Liver (tissue), 9 donors: ENCODE results near the gene PATZ1. TPM values are rescaled to one million over a fixed set of nuclear protein-coding genes. Genes with fewer than 3 reads are reported as not detected.

Experiments
- DNase-seq: peaks from one replicate; pipeline ENCODE4 v3.0.0-alpha.2; 2017; ENCODE audit warnings: low spot score
- H3K27ac ChIP-seq, 2 donors: one replicate each; pipeline ENCODE4 v1.7.0; 2013; ENCODE audit warnings: inconsistent platforms in 2 of 2, low read length in 2 of 2, control low read depth in 1 of 2, low read depth in 1 of 2, mild to moderate bottlenecking in 1 of 2
- H3K27me3 ChIP-seq, 4 donors: one replicate each; pipeline versions ENCODE4 v1.6.1 to v1.7.0; 2013; ENCODE audit warnings: low read length in 3 of 4, inconsistent platforms in 1 of 4, mild to moderate bottlenecking in 1 of 4, moderate library complexity in 1 of 4; ENCODE audit not compliant: control insufficient read depth in 4 of 4, insufficient read depth in 4 of 4
- H3K36me3 ChIP-seq, 4 donors: one replicate each; pipeline versions ENCODE4 v1.6.1 to v1.7.0; 2013; ENCODE audit warnings: low read length in 3 of 4, mild to moderate bottlenecking in 3 of 4, low read depth in 1 of 4, moderate library complexity in 1 of 4; ENCODE audit not compliant: control insufficient read depth in 4 of 4, insufficient read depth in 3 of 4
- H3K4me1 ChIP-seq, 4 donors: one replicate each; pipeline versions ENCODE4 v1.6.1 to v1.7.0; 2013; ENCODE audit warnings: low read length in 3 of 4, mild to moderate bottlenecking in 3 of 4, moderate library complexity in 1 of 4; ENCODE audit not compliant: control insufficient read depth in 4 of 4, insufficient read depth in 4 of 4
- H3K4me3 ChIP-seq, 3 donors: one replicate each; pipeline versions ENCODE4 v1.6.1 to v1.7.0; 2013; ENCODE audit warnings: low read length in 3 of 3, control low read depth in 1 of 3, low read depth in 1 of 3, mild to moderate bottlenecking in 1 of 3
- H3K9ac ChIP-seq, 2 donors: one replicate each; pipeline ENCODE4 v1.7.0; 2013; ENCODE audit warnings: low read length in 2 of 2, mild to moderate bottlenecking in 2 of 2, moderate library complexity in 2 of 2, control low read depth in 1 of 2, low read depth in 1 of 2
- H3K9me3 ChIP-seq, 4 donors: one replicate each; pipeline versions ENCODE4 v1.6.1 to v1.7.0; 2013; ENCODE audit warnings: low read length in 3 of 4; ENCODE audit not compliant: control insufficient read depth in 4 of 4
- EGR1 ChIP-seq, 2 donors: IDR thresholded peaks; 2 replicates each; pipeline ENCODE4 v1.6.1; 2016 to 2018; ENCODE audit warnings: antibody characterized with exemption in 2 of 2, low read depth in 2 of 2
- FOXA1 ChIP-seq: IDR thresholded peaks from 2 replicates; pipeline ENCODE4 v1.6.1; 2016; ENCODE audit warnings: antibody characterized with exemption
- FOXA2 ChIP-seq: IDR thresholded peaks from 2 replicates; pipeline ENCODE4 v1.6.1; 2016; ENCODE audit warnings: antibody characterized with exemption
- GABPA ChIP-seq, 2 donors: IDR thresholded peaks in 1 of 2; conservative IDR thresholded peaks in 1 of 2; 2 replicates each; pipeline ENCODE4 v1.6.1; 2016; ENCODE audit warnings: antibody characterized with exemption in 2 of 2, mild to moderate bottlenecking in 1 of 2, moderate library complexity in 1 of 2
- HNF4A ChIP-seq, 2 donors: conservative IDR thresholded peaks; 2 replicates each; pipeline ENCODE4 v1.6.1; 2016; ENCODE audit warnings: antibody characterized with exemption in 2 of 2, mild to moderate bottlenecking in 2 of 2
- HNF4G ChIP-seq: IDR thresholded peaks from 2 replicates; pipeline ENCODE4 v1.6.1; 2016; ENCODE audit warnings: antibody characterized with exemption
- NR2F2 ChIP-seq: IDR thresholded peaks from 2 replicates; pipeline ENCODE4 v1.6.1; 2016; ENCODE audit warnings: antibody characterized with exemption
- RXRA ChIP-seq, 2 donors: IDR thresholded peaks; 2 replicates each; pipeline ENCODE4 v1.6.1; 2017 to 2018; ENCODE audit warnings: antibody characterized with exemption in 2 of 2, mild to moderate bottlenecking in 1 of 2
- SP1 ChIP-seq: IDR thresholded peaks from 2 replicates; pipeline ENCODE4 v1.6.1; 2018; ENCODE audit warnings: antibody characterized with exemption, mild to moderate bottlenecking
- TAF1 ChIP-seq: conservative IDR thresholded peaks from 2 replicates; pipeline ENCODE4 v1.6.1; 2016; ENCODE audit warnings: antibody characterized with exemption, mild to moderate bottlenecking
- YY1 ChIP-seq: IDR thresholded peaks from 2 replicates; pipeline ENCODE4 v1.6.1; 2016; ENCODE audit warnings: antibody characterized with exemption, mild to moderate bottlenecking
- WGBS: extraction: QIAGEN DNeasy Blood & Tissue Kit; methylation state at CpG from one replicate; pipeline ENCODE4 v1.1.7; 2013; 5-methylcytosine and 5-hydroxymethylcytosine counted together
- polyA plus RNA-seq, 2 donors: library from polyadenylated mRNA; stranded (reverse) in 1 of 2; unstranded in 1 of 2; fragments of 200-250 nt in 1 of 2; fragments of >200 nt in 1 of 2; fragmentation: Nextera tagmentation in 1 of 2; extraction: Ambion mirVana in 1 of 2; gene quantifications; one replicate each; pipeline versions ENCODE4 v1.2.1 to v1.2.3, GENCODE V29; 2013 to 2015
- total RNA-seq, 2 donors: library from RNA; depleted of rRNA; stranded (reverse); fragments of >200 nt; gene quantifications; one replicate each; pipeline ENCODE4 v1.2.3, GENCODE V29; 2014
- TF ChIP-seq, protein P1 (sequence below): IDR thresholded peaks from 2 replicates; pipeline ENCODE4 v1.6.1; 2016; ENCODE audit warnings: antibody characterized with exemption
- TF ChIP-seq, protein P2 (sequence below): IDR thresholded peaks from 2 replicates; pipeline ENCODE4 v1.6.1; 2016; ENCODE audit warnings: antibody characterized with exemption
- TF ChIP-seq, protein P3 (sequence below): fragments of 150-350 bp; IDR thresholded peaks from 2 replicates; pipeline ENCODE4 v1.5.1; 2017; ENCODE audit warnings: improper control_type of control experiment, low read depth, low read length; ENCODE audit not compliant: missing input control
- TF ChIP-seq, protein P4 (sequence below): IDR thresholded peaks from 2 replicates; pipeline ENCODE4 v1.6.1; 2016; ENCODE audit warnings: antibody characterized with exemption, mild to moderate bottlenecking
- donor health status: healthy.
- donor health status: healthy.
- donor health status: healthy.
- donor health status: healthy.
- donor health status: healthy.

The PATZ1 gene
- total and polyA plus RNA-seq, 4 donors = 3.8 to 13.5 (median 10.1) TPM

DNA sequence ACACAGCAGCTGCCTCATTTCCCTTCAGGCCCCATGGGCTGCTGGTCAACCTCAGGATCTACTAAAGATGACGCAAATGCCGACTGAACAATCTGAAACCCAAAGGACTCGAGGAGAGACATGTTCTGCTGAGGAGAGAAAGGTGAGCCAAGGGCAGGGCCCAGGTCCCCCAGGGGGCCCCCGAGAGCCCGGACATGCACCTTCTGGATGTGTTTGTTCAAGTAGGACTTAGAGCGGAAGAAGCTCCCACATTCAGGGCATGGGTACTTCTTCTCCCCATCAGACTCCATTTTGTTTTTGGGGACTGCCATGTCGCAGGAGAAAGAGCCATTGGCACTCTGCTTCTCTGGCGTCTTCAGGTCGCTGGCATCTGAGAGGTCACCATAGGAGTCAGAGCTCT lies 19.3 kb downstream of the PATZ1 start:
- Histone ChIP-seq H3K27ac (no peak overlapping the region), H3K4me1 (peaks cover 0 to 3% (median 1%) of the 10 kb centered on the region in 4 donors), H3K9me3 (no peaks in the 10 kb centered on the region), H3K27me3 (no peaks in the 10 kb centered on the region), H3K36me3 (peaks cover 4 to 55% (median 29%) of the 10 kb centered on the region in 4 donors), H3K4me3 (no peak overlapping the region), H3K9ac (no peak overlapping the region)
- DNase-seq = no peak
- TF ChIP-seq, protein P1, sequence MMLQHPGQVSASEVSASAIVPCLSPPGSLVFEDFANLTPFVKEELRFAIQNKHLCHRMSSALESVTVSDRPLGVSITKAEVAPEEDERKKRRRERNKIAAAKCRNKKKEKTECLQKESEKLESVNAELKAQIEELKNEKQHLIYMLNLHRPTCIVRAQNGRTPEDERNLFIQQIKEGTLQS = no peak
- TF ChIP-seq RXRA (IDR thresholded peaks at IDR 0.05) = no peak
- TF ChIP-seq GABPA (IDR thresholded peaks at IDR 0.05 in 1 of 2, conservative IDR thresholded peaks at IDR 0.05 in 1 of 2) = no peak
- TF ChIP-seq TAF1 = no peak
- no peak for TF ChIP-seq YY1
- TF ChIP-seq, protein P2, sequence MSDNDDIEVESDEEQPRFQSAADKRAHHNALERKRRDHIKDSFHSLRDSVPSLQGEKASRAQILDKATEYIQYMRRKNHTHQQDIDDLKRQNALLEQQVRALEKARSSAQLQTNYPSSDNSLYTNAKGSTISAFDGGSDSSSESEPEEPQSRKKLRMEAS = no peak
- no peak for TF ChIP-seq NR2F2
- TF ChIP-seq HNF4A (conservative IDR thresholded peaks at IDR 0.05) = no peak
- 96% methylated on average over 9 of the region's 9 CpGs for WGBS

DNA sequence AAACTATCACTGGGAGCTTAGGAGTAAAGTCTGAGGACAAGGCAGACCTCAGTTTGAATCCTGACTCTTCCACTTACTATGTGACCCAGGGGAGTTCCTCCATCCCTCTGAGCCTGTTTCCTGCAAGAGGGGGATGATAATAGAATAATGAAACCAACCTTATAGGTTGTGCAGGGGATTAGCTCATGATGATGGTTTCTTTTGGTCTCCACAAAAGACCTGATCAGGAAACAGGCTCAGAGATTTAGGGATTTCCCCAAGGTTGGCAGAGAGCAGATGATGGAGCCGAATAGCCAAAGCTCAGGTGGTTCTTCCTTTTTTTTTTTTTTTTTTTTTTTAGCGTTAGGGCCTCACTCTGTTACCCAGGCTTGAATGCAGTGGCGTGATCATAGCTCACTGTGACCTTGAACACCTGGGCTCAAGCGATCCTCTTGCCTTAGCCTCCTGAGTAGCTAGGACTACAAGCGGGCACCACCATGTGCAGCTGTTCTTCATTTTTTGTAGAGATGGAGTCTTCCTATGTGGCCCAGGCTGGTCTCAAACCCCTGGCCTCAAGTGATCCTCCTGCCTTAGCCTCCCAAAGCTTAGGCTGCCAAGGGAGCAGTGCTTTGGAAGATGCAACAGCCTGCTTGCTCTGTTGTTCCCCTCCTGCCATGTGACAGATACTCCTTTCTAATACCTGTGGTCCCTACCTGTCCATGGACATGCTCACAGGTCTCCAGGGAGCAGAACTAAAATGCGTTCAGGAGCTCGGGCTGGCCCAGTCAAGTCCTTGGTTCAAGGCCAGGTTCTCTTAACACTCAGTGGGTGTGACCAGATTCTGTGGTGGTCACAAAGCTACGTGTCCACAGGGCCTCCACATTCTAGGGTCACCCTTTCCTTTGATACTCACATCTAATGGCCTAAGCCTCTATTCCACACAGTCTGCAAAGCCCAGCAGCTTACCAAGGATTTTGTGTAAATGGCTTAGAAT lies 22.3 kb downstream of the PATZ1 start:
- 93% methylated on average over 8 of the region's 8 CpGs for WGBS
- no peak overlapping the region for H3K9ac ChIP-seq
- H3K27me3 ChIP-seq = no peaks in the 10 kb centered on the region
- no peaks in the 10 kb centered on the region for H3K9me3 ChIP-seq
- peaks cover 3 to 40% (median 28%) of the 10 kb centered on the region in 4 donors for H3K36me3 ChIP-seq
- DNase-seq = no peak
- no peaks in the 10 kb centered on the region for H3K4me1 ChIP-seq
- no peak overlapping the region for H3K27ac ChIP-seq
- TF ChIP-seq, protein P3, sequence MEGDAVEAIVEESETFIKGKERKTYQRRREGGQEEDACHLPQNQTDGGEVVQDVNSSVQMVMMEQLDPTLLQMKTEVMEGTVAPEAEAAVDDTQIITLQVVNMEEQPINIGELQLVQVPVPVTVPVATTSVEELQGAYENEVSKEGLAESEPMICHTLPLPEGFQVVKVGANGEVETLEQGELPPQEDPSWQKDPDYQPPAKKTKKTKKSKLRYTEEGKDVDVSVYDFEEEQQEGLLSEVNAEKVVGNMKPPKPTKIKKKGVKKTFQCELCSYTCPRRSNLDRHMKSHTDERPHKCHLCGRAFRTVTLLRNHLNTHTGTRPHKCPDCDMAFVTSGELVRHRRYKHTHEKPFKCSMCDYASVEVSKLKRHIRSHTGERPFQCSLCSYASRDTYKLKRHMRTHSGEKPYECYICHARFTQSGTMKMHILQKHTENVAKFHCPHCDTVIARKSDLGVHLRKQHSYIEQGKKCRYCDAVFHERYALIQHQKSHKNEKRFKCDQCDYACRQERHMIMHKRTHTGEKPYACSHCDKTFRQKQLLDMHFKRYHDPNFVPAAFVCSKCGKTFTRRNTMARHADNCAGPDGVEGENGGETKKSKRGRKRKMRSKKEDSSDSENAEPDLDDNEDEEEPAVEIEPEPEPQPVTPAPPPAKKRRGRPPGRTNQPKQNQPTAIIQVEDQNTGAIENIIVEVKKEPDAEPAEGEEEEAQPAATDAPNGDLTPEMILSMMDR = no peak
- TF ChIP-seq HNF4G (no peak), HNF4A (conservative IDR thresholded peaks at IDR 0.05) (no peak), FOXA1 (no peak), SP1 (no peak), FOXA2 (no peak), RXRA (IDR thresholded peaks at IDR 0.05) (no peak), EGR1 (IDR thresholded peaks at IDR 0.05; ENCODE audit: low read depth in 2 of 2) (no peak)
- TF ChIP-seq, protein P4, sequence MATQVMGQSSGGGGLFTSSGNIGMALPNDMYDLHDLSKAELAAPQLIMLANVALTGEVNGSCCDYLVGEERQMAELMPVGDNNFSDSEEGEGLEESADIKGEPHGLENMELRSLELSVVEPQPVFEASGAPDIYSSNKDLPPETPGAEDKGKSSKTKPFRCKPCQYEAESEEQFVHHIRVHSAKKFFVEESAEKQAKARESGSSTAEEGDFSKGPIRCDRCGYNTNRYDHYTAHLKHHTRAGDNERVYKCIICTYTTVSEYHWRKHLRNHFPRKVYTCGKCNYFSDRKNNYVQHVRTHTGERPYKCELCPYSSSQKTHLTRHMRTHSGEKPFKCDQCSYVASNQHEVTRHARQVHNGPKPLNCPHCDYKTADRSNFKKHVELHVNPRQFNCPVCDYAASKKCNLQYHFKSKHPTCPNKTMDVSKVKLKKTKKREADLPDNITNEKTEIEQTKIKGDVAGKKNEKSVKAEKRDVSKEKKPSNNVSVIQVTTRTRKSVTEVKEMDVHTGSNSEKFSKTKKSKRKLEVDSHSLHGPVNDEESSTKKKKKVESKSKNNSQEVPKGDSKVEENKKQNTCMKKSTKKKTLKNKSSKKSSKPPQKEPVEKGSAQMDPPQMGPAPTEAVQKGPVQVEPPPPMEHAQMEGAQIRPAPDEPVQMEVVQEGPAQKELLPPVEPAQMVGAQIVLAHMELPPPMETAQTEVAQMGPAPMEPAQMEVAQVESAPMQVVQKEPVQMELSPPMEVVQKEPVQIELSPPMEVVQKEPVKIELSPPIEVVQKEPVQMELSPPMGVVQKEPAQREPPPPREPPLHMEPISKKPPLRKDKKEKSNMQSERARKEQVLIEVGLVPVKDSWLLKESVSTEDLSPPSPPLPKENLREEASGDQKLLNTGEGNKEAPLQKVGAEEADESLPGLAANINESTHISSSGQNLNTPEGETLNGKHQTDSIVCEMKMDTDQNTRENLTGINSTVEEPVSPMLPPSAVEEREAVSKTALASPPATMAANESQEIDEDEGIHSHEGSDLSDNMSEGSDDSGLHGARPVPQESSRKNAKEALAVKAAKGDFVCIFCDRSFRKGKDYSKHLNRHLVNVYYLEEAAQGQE = no peak
- TF ChIP-seq, protein P1 = no peak
- H3K4me3 ChIP-seq = no peak overlapping the region
